ENCODE data around the gene BIRC7.

BIRC7 gene

GRCh38 chr20:63282946-63283345 lies 47.2 kb downstream of the BIRC7 start:
- DNase-seq (ENCODE audit: low read depth) = no peak

GRCh38 chr20:63283397-63284082 lies 47.8 kb downstream of the BIRC7 start:
- no peak for DNase-seq (ENCODE audit: low read depth)

- DNase-seq (ENCODE audit: low read depth) = no peak
Observed at GRCh38 chr20:63284083-63284440, 48.4 kb downstream of the BIRC7 start.

GRCh38 chr20:63284544-63284949 lies 48.8 kb downstream of the BIRC7 start:
- DNase-seq (ENCODE audit: low read depth) = no peak

GRCh38 chr20:63284981-63285524 lies 49.3 kb downstream of the BIRC7 start:
- no peak for DNase-seq (ENCODE audit: low read depth)

- DNase-seq (ENCODE audit: low read depth) = no peak
Observed at GRCh38 chr20:63285636-63286615, 50.2 kb downstream of the BIRC7 start.

GRCh38 chr20:63286781-63287696 lies 51.3 kb downstream of the BIRC7 start:
- no peak for DNase-seq (ENCODE audit: low read depth)

- no peak for DNase-seq (ENCODE audit: low read depth)
Observed at GRCh38 chr20:63287697-63288580, 52.2 kb downstream of the BIRC7 start.

- no peak for DNase-seq (ENCODE audit: low read depth)
Observed at GRCh38 chr20:63288581-63289251, 53.0 kb downstream of the BIRC7 start.

- DNase-seq (ENCODE audit: low read depth) = no peak
Observed at GRCh38 chr20:63289311-63290135, 53.8 kb downstream of the BIRC7 start.
